HG02840 (cell line): ENCODE measurements around the gene SYTL4.
A peak's percentile ranks its signal among the peaks of the same experiment; 100 is the strongest.

Source experiments
- ATAC-seq: cut with Tn5 transposase; IDR thresholded peaks from one replicate; pipeline ENCODE4 v1.9.1; 2021; ENCODE audit warnings: mild to moderate bottlenecking, moderate library complexity, moderate number of reproducible peaks; ENCODE audit not compliant: unreplicated experiment, low FRiP score

SYTL4 gene

DNA sequence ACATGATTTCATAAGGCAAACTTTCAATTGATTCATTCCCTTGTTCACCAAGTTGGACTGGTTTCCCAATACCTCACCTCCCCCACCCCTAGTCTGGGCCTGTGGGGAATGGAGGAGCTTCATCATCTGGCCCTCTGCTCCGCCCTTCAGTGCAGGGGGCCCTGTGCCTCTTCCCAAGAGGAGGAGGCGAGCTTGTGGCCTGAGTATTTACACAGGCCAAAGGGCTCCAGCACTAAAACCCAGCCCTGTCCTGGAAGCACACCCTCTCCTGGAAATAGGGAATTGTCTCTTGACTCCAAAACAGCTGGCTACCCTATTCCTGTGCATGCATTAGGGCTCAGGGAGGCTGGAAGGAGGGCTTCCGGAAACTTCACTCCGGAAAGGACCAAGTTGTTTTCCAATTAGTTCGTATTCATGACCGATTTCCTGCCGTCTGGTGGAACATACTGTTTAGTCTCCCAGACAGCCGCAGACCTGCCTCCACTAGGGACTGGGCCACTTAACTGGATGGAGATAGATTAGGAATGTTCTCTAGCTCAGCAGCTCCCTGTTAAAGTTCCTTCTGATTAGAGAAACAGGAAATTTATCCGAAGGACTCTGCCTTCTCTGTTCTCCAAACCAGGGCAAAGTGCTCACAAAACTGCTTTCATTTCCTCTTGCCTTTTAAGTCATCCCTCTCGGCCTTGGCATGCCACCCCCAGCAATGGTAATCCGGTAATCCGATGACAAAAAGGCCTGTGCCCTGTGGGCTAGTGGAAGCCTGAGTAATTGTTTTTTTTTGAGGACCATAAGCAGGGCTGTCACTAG, 82.2 kb downstream of the SYTL4 start:
- no peak for ATAC-seq

DNA sequence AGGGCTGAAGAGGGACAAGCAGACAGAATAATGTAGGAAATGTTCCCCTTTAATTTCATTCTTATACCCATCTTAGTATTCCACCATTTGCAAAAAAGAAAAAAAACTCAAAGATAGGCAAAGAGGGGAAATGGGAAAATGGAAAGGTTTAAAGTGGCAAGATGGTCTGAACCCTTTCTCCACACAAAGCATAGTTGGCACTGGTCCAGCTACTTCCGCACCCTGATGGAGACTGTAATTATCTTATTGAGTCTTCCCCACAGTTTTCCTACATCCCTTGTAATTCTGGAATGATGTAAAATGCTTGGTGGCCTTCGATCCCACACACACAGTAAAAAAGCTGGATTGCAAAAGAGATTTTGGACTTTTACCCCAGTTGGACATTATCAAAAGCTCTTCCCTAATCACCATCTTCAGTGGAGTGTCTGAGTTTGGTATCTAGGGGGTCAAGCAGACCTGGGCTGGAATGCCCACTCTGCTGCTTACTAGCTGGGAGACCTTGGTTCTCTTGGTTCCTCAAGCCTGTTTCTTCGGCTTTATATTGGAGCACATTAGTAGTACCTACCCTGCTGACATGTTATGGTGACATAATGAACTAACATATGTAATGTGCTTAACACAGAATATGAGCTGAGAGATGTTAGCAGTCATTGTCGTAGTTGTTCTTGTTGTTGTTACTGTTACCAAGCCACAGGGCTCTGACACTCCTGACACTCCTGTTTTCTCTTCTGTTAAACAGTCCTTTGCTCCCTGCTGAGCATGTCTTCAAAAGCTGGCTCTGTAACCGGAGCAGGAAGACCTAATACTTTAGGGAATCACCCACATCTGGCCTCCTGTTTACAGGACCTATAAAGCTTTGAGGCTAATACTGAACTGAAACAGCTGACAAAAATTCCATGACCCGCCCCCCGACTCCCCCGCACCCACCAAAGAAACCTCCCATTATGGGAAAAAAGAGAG, 83.2 kb downstream of the SYTL4 start:
- no peak for ATAC-seq

- no peak for ATAC-seq
These were observed 84.2 kb downstream of the SYTL4 start for GRCh38 chrX:100647739-100648138.

- ATAC-seq: no peak
These were observed 84.8 kb downstream of the SYTL4 start for GRCh38 chrX:100647095-100647494.

DNA sequence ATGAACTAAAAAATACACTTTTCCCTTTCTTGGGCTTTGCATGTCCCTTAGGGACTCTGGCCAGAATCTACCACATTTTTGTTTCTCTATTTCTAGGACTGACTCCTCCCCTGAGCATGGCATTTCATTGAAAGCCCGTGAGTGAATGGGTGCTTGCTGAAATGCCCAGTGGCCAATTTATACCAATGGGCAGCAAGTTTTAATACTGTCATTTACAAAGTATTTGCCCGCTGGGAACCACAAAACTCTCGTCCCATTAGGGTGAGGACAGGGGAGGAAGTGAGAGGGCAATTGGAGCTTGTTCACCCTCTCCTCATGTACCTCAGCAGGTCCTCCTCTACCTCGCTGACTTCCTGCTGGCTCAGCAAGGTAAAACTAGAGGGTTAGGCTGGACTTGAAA, 86.8 kb downstream of the SYTL4 start:
- no peak for ATAC-seq

GRCh38 chrX:100643956-100644860, 87.7 kb downstream of the SYTL4 start, which contains the start of gene SRPX2:
SRPX2 (plus strand) TSS chrX:100644199; CDS start chrX:100646323, 2,124 bp downstream.
- ATAC-seq: no peak

GRCh38 chrX:100643212-100643611, 88.7 kb downstream of the SYTL4 start:
- ATAC-seq: no peak

DNA sequence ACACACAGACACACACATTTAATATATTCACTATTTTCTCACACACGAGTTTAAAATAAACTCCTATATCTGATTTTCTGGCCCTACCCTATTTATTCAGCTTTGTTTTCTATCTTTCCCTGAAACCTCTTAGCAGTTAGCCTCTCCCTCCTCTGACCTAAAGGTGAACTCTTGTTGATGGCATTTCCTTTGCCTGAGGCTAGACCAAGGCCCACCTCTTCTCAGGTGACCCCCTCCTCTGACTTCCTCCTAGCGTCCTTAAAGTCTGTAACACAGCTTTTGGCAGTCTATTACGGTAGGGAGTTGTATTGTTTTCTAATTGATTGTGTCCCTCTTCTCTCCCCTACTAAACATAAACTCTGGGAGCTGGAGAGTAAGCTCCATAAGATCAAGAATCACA, 89.6 kb downstream of the SYTL4 start:
- no peak for ATAC-seq

DNA sequence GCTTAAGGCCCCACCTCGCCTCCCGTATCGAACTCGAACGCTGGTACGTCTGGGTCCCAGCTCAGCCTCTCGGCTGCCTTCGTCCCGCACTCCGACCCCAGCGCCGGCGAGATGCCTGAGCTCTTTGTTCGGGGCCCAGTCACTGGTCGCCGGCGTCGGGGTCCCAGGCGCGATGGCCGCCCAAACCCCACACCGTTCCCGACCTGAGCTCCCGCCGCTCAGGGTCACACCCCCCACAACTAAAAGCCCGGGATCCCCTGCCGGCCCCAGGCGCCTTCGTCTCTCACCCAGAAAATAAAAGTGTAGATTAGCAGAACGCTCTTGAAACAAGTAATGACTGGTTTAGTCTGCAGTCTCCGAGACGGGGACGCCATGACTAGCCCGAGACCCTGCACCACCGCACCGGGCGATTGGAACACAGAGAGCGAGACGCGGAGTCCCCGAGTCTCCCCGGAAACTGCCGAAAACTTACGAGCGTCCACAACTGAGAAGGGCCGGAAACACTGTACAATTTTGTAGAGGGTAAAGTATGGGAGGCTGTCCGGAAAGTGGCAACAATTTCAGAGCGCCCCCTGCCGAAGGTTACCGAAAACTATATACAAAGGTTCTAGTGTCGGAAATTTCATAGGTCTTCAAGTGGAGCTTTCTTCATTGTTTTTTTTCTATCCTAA, 95.5 kb downstream of the SYTL4 start, which contains the start of gene TSPAN6:
TSPAN6 (minus strand) TSS at position 486 of the 671 bp plus-strand sequence; CDS start at position 374, 112 bp downstream.
- ATAC-seq: no peak

GRCh38 chrX:100635989-100636320, 96.0 kb downstream of the SYTL4 start:
- ATAC-seq: no peak

DNA sequence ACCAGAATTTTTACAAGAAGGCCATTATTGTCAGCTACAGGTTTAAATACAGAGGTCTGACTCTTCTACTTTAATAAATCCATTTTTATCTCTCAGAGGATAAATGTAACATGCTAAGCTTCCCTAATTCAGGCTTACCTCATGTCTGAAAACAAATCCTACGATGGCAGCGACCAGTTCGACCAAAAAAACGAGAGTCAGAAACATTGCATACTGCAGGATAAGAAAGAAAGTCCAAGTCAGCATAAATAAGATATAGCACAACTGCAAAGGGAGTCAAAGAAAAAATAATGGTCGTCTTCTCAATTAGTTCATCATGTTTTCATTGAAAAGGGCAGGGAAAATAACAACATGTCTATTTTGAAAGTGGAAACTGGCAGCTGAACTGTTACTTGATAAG, 96.9 kb downstream of the SYTL4 start:
- no peak for ATAC-seq

DNA sequence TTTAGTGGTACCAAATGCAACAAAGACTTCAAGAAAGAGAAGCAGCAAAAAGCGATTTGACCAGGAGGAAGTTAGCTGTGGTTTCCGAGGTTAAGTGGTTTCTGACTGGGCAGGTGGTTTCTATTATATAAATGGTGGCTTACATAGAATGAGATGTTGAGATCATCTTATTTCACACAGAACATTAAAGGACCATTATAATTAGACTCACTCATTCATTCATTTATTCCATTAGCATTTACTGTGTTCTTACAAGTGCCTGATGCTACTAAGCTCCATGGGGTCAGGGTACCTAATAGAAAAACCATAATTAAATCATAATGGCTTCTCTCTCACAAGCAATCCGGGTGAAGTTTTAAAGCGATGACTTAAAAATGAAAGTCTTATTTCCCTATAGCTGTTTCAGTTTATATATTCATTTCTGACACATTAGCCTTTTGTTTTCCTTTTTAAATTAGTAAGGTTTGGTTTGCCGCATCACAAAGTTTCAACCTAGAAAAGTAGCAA, 105.9 kb downstream of the SYTL4 start:
- ATAC-seq: peak; percentile 84
